Mammary epithelial cell (primary cell): Measurements from ENCODE around the gene CER1.

Experiments
- CTCF ChIP-seq, 2 donors: IDR thresholded peaks in 1 of 2; conservative IDR thresholded peaks in 1 of 2; 2 replicates each; pipeline ENCODE4 v1.5.1; 2011 to 2012; ENCODE audit warnings: inconsistent platforms in 2 of 2, low read length in 2 of 2, mild to moderate bottlenecking in 2 of 2, control low read depth in 1 of 2, low read depth in 1 of 2; ENCODE audit not compliant: insufficient read depth in 1 of 2; ENCODE audit errors: extremely low read depth in 1 of 2
- EZH2 ChIP-seq: IDR thresholded peaks from 2 replicates; pipeline ENCODE4 v1.6.1; 2012; ENCODE audit warnings: low read length, inconsistent platforms, borderline replicate concordance

- TF ChIP-seq CTCF (conservative IDR thresholded peaks at IDR 0.05 in 1 of 2, IDR thresholded peaks at IDR 0.05 in 1 of 2; ENCODE audit: extremely low read depth in 1 of 2, insufficient read depth in 1 of 2, low read depth in 1 of 2, low read length in 2 of 2) (no peak), EZH2 (no peak)
These were observed 18.8 kb upstream of the CER1 start for GRCh38 chr9:14741369-14741768.
